Muscle layer of colon (tissue), 2 donors: Measurements from ENCODE around the gene ORAI2.
A peak's percentile ranks its signal among the peaks of the same experiment; 100 is the strongest.

ENCODE experiments used
- H3K27ac ChIP-seq: one replicate; pipeline ENCODE4 v1.7.0; 2013; ENCODE audit warnings: low read depth, mild to moderate bottlenecking, low read length, moderate library complexity
- H3K27me3 ChIP-seq, 2 donors: one replicate each; pipeline ENCODE4 v1.7.0; 2013; ENCODE audit warnings: low read length in 2 of 2, mild to moderate bottlenecking in 2 of 2; ENCODE audit not compliant: insufficient read depth in 2 of 2, control insufficient read depth in 1 of 2
- H3K36me3 ChIP-seq: one replicate; pipeline ENCODE4 v1.7.0; 2013; ENCODE audit warnings: mild to moderate bottlenecking, low read length; ENCODE audit not compliant: insufficient read depth
- H3K4me1 ChIP-seq: one replicate; pipeline ENCODE4 v1.7.0; 2013; ENCODE audit warnings: mild to moderate bottlenecking, low read length; ENCODE audit not compliant: insufficient read depth
- H3K4me3 ChIP-seq, 2 donors: one replicate each; pipeline ENCODE4 v1.7.0; 2013; ENCODE audit warnings: low read length in 2 of 2, low read depth in 1 of 2, mild to moderate bottlenecking in 1 of 2, moderate library complexity in 1 of 2
- H3K9ac ChIP-seq: one replicate; pipeline ENCODE4 v1.7.0; 2013; ENCODE audit warnings: low read length
- H3K9me3 ChIP-seq: one replicate; pipeline ENCODE4 v1.7.0; 2013; ENCODE audit warnings: mild to moderate bottlenecking, low read length
- donor health status: abdominal sarcoma.
- donor health status: Adenocarcinoma of cecum.

Gene ORAI2

DNA sequence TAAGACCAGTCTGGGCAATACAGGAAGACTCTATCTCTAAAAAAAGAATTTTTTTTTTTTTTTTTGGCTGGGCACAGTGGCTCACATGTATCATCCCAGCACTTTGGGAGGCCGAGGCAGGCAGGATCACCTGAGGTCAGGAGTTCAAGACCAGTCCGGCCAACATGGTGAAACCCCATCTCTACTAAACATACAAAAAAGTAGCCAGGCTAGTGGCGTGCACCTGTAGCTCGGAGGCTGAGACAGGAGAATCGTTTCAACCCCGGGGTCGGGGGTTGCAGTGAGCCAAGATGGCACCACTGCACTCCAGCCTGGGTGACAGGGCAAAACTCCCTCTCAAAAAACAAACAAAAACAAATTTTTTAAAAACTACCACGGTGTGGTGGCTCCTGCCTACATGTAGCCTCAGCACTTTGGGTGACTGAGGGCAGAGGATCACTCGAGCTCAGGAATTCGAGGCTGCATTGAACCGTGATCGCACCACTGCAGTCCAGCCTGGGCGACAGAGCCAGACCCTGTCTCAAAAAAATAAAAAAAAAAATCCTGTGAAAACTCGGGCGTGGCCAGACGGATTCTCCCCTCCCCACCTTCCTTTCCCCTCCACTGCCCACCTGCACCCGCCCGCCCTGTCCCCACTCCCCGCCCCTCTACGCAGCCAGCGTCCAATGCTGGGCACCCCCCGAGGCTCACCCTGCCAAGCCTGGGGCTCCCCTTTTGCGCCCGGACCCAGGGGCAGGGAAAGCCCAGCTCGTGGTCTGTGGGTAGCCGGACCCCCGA, 745 bp upstream of the ORAI2 start:
- peak overlapping the region; percentile 68 for H3K4me3 ChIP-seq
- no peaks in the 10 kb centered on the region for H3K27me3 ChIP-seq
- no peaks in the 10 kb centered on the region for H3K36me3 ChIP-seq
- peaks cover 16% of the 10 kb centered on the region for H3K4me1 ChIP-seq
- H3K9me3 ChIP-seq = no peaks in the 10 kb centered on the region
- H3K9ac ChIP-seq = no peak overlapping the region
- no peak overlapping the region for H3K27ac ChIP-seq

DNA sequence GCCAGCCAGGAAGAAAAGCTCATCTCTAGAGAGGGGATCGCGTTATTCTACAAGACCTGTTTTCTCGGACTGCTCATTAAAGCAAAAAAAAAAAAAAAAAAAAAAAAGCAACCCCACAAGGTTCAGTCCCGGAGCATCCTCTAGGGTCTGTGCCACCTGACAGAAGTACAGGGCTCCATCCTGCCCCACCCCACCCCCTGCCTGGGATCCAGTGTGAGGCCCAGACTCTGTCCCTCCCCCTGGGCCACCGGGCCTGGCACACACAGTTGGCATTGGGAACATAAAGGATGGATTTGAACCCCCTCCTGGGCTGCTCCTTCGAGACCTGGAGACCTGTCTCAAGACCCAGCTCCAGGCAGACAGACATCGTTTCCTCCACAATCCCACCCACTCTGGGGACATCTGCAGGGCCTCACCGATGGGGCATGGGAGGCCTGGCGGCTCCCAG, 688 bp downstream of the ORAI2 start:
- Histone ChIP-seq H3K4me3 (peak overlapping the region; percentile 47 to 68), H3K9me3 (no peaks in the 10 kb centered on the region), H3K27me3 (no peaks in the 10 kb centered on the region), H3K4me1 (peaks cover 16% of the 10 kb centered on the region), H3K36me3 (no peaks in the 10 kb centered on the region), H3K9ac (no peak overlapping the region), H3K27ac (no peak overlapping the region)

GRCh38 chr7:102436118-102436517, 2.7 kb downstream of the ORAI2 start:
- peaks cover 16% of the 10 kb centered on the region for H3K4me1 ChIP-seq
- H3K27me3 ChIP-seq = no peaks in the 10 kb centered on the region
- H3K4me3 ChIP-seq = no peak overlapping the region
- H3K36me3 ChIP-seq = no peaks in the 10 kb centered on the region
- H3K9ac ChIP-seq = no peak overlapping the region
- H3K27ac ChIP-seq = no peak overlapping the region
- no peaks in the 10 kb centered on the region for H3K9me3 ChIP-seq

DNA sequence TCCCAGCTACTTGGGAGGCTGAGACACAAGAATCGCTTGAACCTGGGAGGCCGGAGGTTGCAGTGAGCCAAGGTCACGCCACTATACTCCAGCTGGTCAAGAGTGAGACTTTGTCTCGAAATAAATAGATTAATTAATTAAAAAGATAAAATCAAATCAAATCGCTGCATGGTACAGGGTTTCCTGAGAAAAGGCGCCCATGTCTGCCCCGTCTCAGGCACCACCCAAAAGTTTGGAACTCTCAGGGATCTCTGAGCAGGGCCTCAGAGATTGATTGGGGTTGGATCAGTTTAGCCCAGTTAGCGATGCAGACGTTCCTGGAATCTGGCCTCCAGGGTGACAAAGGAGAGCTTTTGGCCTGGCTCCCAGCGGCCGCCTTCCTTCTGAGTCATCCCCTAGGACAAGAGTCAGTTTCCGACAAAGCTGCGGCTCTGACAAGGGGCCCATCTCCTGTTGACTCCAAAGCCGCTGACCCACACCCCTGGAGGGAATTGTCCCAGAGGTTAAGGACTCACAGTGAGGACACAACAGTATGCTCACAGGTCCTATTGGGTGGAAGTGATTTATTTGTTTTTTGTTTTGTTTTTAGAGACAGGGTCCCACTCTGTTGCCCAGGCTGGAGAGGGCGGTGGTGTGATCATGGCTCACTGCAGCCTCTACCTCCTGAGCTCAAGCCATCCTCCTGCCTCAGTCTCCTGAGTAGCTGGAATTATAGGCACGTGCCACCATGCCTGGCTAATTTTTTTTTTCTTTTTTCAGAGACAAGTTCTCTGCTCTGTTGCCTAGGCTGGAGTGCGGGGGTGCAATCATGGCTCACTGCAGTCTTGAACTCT, 6.8 kb downstream of the ORAI2 start:
- Histone ChIP-seq H3K9me3 (no peaks in the 10 kb centered on the region), H3K4me3 (no peak overlapping the region), H3K9ac (no peak overlapping the region), H3K4me1 (no peaks in the 10 kb centered on the region), H3K27ac (no peak overlapping the region), H3K36me3 (no peaks in the 10 kb centered on the region), H3K27me3 (no peaks in the 10 kb centered on the region)

- Histone ChIP-seq H3K27me3 (no peaks in the 10 kb centered on the region), H3K27ac (no peak overlapping the region)
Measured at GRCh38 chr7:102444961-102445673, 11.7 kb downstream of the ORAI2 start.

GRCh38 chr7:102445674-102446071, 12.3 kb downstream of the ORAI2 start:
- Histone ChIP-seq H3K9me3 (no peaks in the 10 kb centered on the region), H3K27ac (no peak overlapping the region), H3K36me3 (peaks cover 6% of the 10 kb centered on the region), H3K4me1 (no peaks in the 10 kb centered on the region), H3K4me3 (no peak overlapping the region), H3K27me3 (no peaks in the 10 kb centered on the region), H3K9ac (no peak overlapping the region)

More at GRCh38 chr7:102444961-102445673, 11.7 kb downstream of the ORAI2 start:
- Histone ChIP-seq H3K9me3 (no peaks in the 10 kb centered on the region), H3K9ac (no peak overlapping the region), H3K36me3 (peaks cover 6% of the 10 kb centered on the region), H3K4me3 (no peak overlapping the region), H3K4me1 (no peaks in the 10 kb centered on the region)

GRCh38 chr7:102446387-102447156, 13.2 kb downstream of the ORAI2 start:
- H3K36me3 ChIP-seq = peaks cover 6% of the 10 kb centered on the region
- H3K27ac ChIP-seq = no peak overlapping the region

DNA sequence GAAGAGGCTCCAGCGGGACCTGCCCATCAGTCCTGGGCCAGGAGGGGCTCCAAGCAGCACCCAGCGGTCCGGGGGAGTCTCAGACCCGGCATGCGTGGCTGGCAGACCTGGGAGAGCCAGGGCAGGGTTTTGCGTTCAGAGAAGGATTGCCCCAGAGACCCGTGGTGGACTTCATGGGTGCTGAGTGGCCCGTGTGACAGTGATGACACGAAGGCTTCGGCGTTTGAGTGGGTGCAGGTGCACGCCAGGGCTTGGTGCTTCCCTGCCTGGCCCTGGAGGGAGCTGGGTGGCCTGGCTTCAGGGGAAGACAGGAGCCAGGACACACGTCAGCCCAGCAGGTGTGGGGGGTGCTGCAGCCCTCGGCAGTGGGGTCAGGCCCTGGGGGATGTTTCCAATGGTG, 13.9 kb downstream of the ORAI2 start:
- H3K4me3 ChIP-seq = no peak overlapping the region
- H3K27ac ChIP-seq = no peak overlapping the region
- no peaks in the 10 kb centered on the region for H3K4me1 ChIP-seq
- H3K27me3 ChIP-seq = no peaks in the 10 kb centered on the region
- no peaks in the 10 kb centered on the region for H3K9me3 ChIP-seq
- H3K9ac ChIP-seq = no peak overlapping the region
- peaks cover 6% of the 10 kb centered on the region for H3K36me3 ChIP-seq

More at GRCh38 chr7:102446387-102447156, 13.2 kb downstream of the ORAI2 start:
- H3K9ac ChIP-seq = no peak overlapping the region
- no peaks in the 10 kb centered on the region for H3K27me3 ChIP-seq
- H3K9me3 ChIP-seq = no peaks in the 10 kb centered on the region
- no peaks in the 10 kb centered on the region for H3K4me1 ChIP-seq
- H3K4me3 ChIP-seq = no peak overlapping the region

DNA sequence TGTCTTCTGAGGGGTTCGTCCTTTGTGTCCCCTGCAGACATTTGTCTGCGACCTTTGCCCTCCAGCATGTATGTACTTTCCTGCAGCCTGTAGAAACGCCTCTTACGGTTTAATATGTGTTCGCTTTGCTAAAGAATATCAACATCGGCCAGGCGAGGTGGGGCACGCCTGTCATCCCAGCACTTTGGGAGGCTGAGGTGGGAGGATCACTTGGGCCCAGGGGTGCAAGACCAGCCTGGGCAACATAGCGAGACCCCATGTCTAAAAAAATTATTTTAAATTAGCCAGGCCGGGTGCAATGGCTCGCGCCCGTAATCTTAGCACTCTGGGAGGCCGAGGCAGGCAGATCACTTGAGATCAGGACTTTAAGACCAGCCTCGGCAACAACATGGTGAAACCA, 15.8 kb downstream of the ORAI2 start:
- Histone ChIP-seq H3K27ac (no peak overlapping the region), H3K9ac (no peak overlapping the region), H3K27me3 (no peaks in the 10 kb centered on the region), H3K36me3 (peaks cover 6% of the 10 kb centered on the region), H3K9me3 (no peaks in the 10 kb centered on the region), H3K4me1 (no peaks in the 10 kb centered on the region), H3K4me3 (no peak overlapping the region)

- H3K4me3 ChIP-seq = no peak overlapping the region
Measured at GRCh38 chr7:102450242-102450641, 16.9 kb downstream of the ORAI2 start.

More at GRCh38 chr7:102450242-102450641, 16.9 kb downstream of the ORAI2 start:
- no peak overlapping the region for H3K9ac ChIP-seq
- peaks cover 6% of the 10 kb centered on the region for H3K36me3 ChIP-seq
- H3K4me1 ChIP-seq = no peaks in the 10 kb centered on the region
- no peaks in the 10 kb centered on the region for H3K9me3 ChIP-seq
- H3K27me3 ChIP-seq = no peaks in the 10 kb centered on the region
- H3K27ac ChIP-seq = no peak overlapping the region
